Naive B cell (primary cell): Measurements from ENCODE around the gene C1orf122. TPM values are rescaled to one million over a fixed set of nuclear protein-coding genes. Genes with fewer than 3 reads are reported as not detected.

Source experiments
- polyA plus RNA-seq, 6 donors: library from polyadenylated mRNA; unstranded; fragments of 300-500 nt; fragmentation: Illumina TruSeq; gene quantifications; one replicate each; pipeline ENCODE4 v1.2.3, GENCODE V29; 2021; ENCODE audit warnings: low read depth in 6 of 6

Gene C1orf122
- polyA plus RNA-seq, 6 donors from 2014 or later: 23.3 to 32.1 (median 26.7) TPM

Other genes starting within 250 kb of the C1orf122 start
- gene GNL2, start 211.9 kb upstream of the C1orf122 start, polyA plus RNA-seq: 10 to 100 TPM; 38.1 to 57.6 (median 45.4) TPM
- gene RSPO1, start 172.9 kb upstream of the C1orf122 start, polyA plus RNA-seq: not detected
- 1 to 10 TPM in 4 of 6 donors, under 1 TPM in 1, not detected in 1; 0.63 to 1.6 (median 1.3) TPM for gene CDCA8, start 115.3 kb upstream of the C1orf122 start, polyA plus RNA-seq
- gene EPHA10, start 42.7 kb upstream of the C1orf122 start, polyA plus RNA-seq: not detected
- gene MANEAL, start 13.9 kb upstream of the C1orf122 start, polyA plus RNA-seq: 1 to 10 TPM; 1.4 to 4.7 (median 3.0) TPM
- gene YRDC, start 418 bp downstream of the C1orf122 start, polyA plus RNA-seq: 10 to 100 TPM; 21.3 to 52.0 (median 29.6) TPM
- gene MTF1, start 51.8 kb downstream of the C1orf122 start, polyA plus RNA-seq: 10 to 100 TPM in 5 of 6 donors, 1 to 10 TPM in 1; 8.7 to 29.9 (median 25.2) TPM
- gene INPP5B, start 139.3 kb downstream of the C1orf122 start, polyA plus RNA-seq: 10 to 100 TPM; 15.7 to 25.5 (median 22.3) TPM
- gene SF3A3, start 182.2 kb downstream of the C1orf122 start, polyA plus RNA-seq: 100 to 1,000 TPM in 4 of 6 donors, 10 to 100 TPM in 2; 81.3 to 109 (median 101) TPM
- 1 to 10 TPM in 5 of 6 donors, under 1 TPM in 1; 0.88 to 5.1 (median 1.8) TPM for gene FHL3, start 197.7 kb downstream of the C1orf122 start, polyA plus RNA-seq
- 10 to 100 TPM; 19.2 to 25.3 (median 20.9) TPM for gene UTP11, start 204.9 kb downstream of the C1orf122 start, polyA plus RNA-seq
- 1 to 10 TPM in 1 of 6 donors, under 1 TPM in 5; 0.18 to 1.1 (median 0.34) TPM for gene POU3F1, start 239.0 kb downstream of the C1orf122 start, polyA plus RNA-seq